HG02884 (cell line): ENCODE results near the gene ZNF48.

Source experiments
- ATAC-seq: cut with Tn5 transposase; IDR thresholded peaks from one replicate; pipeline ENCODE4 v1.9.1; 2021; ENCODE audit warnings: mild to moderate bottlenecking, moderate library complexity; ENCODE audit not compliant: unreplicated experiment

ZNF48 gene

DNA sequence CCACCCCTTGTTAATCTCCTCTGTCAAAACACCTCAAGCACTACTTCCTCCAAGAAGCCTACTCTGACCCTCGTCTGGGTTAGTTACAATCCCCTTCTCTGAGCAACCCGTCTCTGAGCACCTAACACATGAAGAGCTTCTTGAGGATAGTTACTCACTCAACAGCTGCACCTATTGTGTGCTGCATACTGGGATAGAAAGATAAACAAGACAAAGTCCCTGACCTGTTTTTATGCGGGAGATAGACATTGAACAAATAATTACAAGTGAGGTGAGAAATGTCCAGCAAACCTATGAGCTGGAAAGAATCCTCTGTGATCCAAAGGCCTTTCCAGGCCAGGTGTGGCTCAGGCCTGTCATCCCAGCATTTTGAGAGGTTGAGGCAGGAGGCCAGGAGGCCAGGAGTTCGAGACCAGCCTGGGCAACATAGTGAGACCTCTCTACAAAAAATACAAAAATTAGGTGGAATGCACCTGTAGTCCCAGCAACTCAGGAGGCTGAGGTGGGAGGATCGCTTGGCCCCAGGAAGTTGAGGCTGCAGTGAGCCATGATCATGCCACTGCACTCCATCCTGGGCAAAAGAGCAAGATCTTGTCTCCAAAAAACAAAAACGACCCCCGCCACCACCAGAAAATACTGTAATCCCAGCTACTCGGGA lies 6.7 kb downstream of the ZNF48 start:
- no peak for ATAC-seq

DNA sequence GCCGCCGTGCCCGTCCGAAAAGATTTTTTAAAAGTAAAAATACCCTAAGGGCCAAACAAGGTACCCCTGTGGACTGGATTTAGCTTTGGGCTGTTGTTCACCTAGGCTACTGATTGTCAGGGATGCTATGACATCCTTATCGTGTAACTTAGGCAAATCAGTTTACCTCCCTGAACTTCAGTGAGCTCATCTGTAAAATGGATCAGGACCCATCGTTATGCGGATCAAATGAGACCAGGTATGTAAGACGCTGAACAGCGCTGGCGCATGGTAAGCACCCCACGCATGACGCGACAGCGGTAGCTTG lies 11.5 kb downstream of the ZNF48 start:
- peak; percentile 8 for ATAC-seq

DNA sequence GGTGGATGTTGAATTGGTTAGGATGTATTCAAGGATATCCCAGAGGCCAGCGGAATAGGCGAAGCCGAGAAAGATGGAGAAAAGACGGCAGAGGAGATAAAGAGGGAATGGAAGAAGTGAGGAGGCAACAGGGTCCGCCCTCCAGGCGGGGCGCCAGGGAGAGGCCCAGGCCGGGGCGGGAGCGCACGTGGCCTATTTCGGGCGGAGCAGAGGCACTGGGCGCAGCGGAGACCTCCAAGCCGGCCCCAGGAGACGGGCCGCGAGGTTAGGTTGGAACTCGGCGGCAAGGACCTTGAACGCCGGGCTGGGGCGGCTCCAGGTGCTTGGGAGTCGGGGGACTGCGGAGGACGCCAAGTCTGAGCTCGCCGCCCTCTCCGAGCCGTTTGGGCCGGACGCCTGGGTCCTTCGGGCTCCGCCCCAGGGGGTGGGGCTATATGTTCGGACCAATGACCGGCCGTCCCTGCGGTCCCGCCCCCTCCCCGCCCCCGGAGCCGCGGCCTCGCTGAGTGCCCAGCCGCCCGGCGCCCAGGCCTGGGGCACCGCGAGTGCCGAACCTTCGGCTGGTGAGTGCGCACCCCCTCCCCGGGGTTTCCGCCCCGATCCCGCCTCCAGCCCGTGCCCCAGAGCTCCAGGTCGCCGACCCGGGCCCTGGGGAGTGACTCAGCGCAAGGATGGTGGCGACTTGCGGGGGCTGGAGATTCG lies 12.0 kb downstream of the ZNF48 start, which contains the start of gene ZNF771:
Gene ZNF771 (plus strand): TSS at position 505 of the 702 bp plus-strand sequence. CDS start 448 bp downstream, outside the sequence.
- peak; percentile 76 for ATAC-seq

DNA sequence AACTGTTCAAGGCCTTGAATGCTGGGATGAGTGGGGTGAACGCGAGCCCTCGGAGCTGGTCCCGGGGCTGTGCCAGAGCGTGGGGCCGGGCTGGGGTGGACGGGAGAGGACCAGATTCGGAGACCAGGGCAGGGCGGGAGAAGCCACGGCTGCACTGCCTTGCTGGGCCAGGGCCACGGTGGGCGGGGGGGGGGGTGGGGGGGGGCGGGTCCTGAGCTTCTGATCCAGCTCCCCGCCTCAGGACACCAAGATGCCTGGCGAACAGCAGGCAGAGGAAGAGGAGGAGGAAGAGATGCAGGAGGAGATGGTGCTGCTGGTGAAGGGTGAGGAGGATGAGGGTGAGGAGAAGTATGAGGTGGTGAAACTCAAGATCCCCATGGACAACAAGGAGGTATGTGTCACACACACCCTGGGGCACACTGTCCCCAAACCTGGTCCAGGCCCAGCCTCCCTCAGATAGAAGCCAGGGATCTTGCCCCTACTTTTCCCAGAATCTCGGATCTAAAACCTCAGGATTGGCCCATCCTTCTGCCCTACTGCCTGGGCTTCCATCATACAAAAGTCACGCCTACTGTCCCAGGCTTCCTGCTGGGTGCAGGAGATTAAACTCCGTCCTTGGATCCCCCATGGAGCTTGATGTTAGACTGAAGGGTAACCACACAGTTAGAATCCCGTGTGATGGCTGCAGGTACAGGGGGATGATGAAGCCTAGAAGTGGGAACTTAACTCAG lies 12.7 kb downstream of the ZNF48 start:
- ATAC-seq = no peak

DNA sequence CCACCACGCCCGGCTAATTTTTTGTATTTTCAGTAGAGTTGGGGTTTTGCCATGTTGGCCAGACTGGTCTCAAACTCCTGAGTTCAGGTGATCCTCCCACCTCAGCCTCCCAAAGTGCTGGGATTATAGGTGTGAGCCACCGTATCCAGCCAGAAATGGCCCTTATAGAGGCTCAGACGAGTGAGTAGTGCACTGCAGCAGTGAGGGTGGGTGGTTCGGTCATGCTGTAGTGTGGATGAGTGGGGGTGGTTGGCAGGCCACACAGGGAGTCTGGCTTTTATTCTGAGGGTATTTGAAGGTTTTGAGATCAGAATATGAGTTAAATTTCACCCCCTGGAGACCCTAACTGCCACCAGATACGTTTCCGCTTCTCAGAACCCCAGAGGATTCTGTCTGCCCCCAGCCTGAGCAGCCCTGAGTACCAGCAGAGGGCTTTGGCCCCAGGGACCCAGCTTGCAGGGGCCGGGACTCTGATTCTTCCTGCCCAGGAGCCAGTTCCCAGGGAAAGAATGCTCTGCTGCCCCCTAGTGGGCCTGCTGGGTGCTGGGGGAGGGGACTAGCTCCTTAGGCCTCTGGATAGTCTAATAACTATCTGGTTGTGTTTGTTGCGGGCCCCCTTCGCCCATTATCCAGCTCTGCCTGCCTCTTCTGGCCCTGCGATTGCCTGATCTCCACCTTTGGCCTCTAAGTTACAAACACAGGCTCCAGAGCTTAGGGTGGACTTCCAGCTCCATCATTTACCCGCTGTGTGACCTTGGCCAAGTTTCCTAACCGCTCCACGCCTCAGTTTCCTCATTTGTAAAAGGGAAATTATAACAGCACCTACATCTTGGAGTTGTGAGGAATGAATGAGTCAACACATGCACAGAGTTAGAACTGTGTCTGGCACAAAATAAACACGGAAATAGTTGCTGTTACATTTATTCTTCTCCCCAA lies 14.2 kb downstream of the ZNF48 start:
- no peak for ATAC-seq

DNA sequence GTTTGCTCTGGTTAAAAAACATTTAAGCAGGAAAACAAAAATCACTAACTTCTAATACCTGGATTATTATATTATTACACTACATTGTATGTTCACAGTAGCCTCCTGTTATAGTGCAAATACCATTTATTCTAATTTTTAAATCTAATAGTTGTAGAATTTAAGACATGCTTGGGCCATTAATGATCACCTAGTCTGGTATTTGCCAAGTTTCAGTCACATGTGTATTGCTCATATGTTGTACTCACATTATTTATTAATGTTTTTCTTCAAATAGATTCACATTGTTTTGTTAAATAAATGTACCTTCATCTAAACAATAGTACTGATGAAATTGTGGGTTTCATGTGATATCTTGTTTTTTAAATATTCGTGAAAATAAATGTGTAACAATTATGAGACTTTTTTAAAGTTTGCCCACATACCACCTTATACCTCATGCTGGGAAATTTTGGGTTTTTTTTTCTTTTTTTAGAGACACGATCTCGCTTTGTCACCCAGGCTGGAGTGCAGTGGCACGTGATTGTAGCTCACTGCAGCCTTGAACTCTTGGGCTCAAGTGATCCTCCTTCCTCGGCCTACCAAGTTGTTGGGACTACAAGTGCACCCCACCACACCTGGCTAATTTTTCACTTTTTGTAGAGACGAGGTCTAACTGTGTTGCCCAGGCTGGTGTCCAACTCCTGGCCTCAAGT lies 18.0 kb downstream of the ZNF48 start:
- ATAC-seq = no peak

DNA sequence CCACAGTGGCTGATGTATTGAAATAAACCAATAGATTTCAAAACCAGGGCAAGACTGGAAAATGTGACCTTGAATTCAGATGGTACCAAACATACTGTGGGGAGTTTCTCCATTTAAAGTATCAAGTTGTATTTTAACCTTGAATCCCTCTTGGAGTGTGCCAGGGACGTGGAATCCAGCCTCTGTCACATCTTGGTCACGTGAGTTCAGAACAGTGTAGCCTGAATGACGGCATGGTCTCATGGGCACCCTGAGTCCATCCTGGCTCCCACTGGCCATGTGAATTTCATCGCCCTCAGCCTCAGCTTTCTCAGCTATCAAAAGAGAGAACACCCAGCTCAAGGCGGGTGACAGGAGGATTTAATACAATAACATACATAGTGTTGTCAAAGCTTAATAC lies 18.9 kb downstream of the ZNF48 start:
- ATAC-seq = no peak

DNA sequence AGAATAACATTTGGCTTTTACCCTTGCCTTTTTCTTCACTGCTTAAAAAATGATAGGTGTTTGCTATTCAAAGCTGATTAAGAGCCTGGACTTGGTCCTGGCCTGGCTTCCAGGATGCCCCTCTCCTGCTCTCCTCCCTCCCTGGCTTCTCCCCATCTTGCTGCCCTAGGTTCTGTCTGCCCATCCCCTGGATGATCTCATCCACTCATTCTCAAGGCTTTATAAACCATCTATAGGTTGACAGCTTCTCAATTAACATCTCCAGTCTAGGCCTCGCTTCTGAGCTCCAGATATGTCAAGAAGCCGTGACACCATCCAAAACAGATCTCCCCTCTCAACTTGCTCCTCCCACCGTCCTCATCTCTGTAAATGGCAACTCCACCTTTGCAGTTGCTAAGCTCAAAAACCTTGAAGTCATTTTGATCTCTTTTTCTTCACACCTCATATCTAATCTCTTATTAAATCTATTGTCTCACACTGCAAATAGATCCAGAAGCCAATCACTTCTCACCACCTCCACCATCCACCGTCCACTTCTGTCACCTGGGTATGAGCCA lies 20.9 kb downstream of the ZNF48 start:
- no peak for ATAC-seq

DNA sequence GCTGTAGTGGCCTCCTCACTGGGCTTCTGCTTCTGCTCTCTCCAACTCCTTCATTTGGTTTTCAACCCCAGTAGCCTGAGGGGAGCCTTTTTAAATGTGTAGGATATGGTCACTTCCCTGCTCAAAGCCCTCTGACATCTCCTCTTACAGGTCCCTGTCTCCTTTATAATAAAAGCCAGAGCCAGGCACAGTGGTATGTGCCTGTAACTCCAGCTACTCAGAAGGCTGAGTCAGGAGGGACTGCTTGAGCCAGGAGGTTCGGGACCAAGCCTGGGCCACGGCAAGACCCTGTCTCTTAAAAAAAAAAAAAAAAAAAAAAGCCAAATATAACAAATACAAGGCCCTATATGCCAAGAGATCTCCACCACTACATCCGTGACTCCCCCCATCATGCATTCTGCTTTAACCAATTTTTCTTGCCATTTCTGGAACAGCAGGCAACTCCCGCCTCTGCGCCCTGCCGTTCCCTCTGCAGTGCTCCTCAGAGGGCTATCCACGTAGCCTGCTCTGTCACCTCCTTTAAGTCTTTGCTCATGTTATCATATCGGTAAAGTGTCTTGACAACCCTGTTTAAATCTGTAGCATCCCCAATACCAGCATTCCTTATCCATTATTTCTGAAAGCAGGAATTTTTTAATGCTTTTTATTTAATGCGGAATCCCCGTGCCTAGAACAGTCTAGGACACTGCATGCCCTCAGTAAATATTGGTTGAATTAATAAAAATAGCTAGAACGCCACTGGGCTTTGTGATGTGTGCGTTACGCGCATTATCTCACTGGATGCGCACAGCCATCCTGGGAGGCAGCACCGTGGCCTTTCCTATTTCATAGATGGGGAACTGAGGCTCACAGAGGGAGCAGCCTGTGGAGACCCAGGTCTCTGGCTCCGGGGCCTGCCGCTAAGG lies 21.7 kb downstream of the ZNF48 start:
- no peak for ATAC-seq

DNA sequence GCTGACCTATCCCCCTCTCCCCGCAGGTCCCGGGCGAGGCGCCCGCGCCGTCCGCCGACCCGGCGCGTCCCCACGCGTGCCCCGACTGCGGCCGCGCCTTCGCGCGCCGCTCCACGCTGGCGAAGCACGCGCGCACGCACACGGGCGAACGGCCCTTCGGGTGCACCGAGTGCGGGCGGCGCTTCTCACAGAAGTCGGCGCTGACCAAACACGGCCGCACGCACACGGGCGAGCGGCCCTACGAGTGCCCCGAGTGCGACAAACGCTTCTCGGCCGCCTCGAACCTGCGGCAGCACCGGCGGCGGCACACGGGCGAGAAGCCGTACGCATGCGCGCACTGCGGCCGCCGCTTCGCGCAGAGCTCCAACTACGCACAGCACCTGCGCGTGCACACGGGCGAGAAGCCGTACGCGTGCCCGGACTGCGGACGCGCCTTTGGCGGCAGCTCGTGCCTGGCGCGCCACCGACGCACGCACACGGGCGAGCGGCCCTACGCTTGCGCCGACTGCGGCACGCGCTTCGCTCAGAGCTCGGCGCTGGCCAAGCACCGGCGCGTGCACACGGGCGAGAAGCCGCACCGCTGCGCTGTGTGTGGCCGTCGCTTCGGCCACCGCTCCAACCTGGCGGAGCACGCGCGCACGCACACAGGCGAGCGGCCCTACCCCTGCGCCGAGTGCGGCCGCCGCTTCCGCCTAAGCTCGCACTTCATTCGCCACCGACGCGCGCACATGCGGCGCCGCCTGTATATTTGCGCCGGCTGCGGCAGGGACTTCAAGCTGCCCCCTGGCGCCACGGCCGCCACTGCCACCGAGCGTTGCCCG lies 22.5 kb downstream of the ZNF48 start:
- peak; percentile 70 for ATAC-seq

DNA sequence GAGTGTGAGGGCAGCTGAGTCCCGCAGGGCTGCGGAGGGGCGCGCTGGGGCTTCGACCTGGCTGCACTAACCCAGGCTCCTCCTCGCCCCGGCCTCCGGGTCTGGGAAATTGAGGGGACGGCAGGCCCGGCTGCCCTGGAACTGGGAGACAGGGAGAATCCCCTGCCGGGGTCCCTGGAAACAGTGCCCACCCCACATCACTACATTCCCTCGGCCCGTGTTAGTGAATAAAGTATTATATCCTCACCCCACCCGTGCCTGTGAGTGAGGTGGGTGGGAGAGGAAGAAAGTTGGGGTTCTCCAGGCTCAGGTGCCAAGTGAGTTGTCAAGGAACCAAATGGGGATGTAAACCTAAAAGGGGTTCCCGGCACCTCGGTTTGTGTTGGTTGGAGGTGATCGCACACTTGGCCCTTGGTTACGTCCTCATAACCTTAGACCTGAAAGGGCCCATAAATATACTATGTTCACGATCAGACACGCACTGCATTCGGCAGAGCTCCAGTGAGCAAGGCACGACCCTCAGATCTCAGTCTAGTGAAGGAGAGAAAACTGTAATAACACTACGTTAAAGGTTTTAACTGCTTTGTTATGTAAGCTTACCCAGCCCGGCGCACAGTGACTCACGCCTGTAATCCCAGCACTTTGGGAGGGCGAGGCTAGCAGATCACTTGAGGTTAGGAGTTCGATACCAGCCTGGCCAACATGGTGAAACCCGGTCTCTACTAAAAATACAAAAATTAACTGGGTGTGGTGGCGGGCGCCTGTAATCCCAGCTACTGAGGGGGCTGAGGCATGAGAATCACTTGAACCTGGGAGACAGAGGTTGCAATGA lies 23.3 kb downstream of the ZNF48 start:
- ATAC-seq = no peak

DNA sequence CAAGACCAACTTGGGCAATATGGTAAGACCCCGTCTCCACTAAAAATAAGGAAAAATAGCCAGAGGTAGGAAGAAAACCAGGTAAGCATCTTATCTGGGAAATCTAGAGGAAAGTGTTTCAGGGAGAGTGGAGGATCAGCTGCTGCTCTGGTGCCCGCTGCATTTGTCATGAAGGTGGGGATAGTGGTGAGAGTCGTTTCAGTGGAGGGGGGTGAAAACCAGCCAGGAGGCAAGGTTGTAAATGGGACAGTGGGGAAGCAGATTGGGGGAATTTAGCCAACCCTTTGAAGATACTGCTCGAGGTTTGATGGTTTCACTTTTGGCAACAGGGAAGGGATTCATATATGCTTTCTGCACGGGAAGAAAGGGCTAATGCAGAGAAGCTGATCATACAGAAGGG lies 25.8 kb downstream of the ZNF48 start:
- no peak for ATAC-seq

DNA sequence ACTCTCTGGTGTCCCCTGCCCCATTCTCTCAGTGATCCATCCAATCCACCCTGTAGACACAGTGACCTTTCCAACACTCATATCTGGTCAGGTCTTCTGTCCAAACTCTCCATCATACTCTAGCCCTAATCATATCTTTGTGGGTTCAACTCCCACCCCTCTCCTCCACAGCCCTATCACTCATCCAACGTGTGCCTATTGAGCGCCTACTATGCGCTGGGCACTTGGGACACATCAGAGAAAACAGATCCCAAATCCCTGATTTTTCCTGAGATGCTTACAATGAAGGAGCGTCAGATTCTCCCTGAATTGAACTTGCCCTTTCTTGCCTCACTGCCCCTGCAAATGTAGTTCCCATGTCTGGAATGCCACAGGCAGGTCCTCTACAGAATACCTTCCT lies 32.8 kb downstream of the ZNF48 start:
- ATAC-seq = no peak

DNA sequence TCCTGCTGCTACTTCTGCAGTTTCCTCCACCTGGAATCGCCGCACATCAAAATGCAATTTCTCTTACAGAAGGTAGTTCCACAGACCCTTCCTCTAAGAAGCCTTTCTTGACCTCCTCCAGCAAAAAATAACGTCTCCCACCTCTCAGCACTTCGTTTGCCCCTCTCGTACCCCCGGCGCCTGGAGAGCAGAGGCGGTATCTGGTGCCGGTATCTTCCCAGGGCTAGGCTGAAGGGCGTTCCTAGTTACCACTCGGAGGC lies 34.1 kb downstream of the ZNF48 start:
- no peak for ATAC-seq

DNA sequence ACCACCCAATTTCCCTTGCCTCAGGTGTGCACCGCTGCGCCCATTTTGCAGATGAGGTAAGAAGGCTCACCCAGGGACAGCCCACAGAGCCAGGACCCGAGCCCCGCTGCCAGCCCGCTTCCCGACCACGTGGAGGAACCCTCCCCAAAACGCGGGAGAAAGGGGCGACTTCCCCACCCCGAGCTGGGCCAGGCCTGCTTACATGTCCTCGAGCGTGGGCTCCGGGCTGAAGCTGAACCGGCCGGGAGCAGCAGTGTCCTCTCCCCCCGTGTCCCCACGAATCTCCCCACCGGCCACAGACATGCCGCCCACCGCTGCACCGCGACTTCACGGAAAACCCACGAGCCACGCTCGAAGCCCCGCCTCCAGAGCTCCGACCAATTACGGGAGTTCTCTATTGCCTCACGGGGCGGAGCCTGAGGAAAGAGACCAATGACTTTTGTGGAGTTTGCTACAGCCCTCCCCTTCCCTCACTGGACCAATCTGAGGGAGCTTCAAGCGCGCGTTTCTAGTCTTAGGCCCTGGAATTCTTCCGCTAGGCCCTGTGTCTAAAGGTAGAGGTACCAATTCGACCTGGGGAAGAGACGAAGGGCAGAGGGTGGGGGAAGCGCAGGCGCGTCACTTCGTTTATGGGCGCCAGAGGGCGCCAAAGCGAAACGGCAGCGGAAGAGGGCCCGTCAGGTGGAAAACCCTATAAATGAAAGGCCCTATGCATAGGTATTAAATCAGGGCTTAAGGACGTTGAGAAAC lies 34.6 kb downstream of the ZNF48 start, which contains the start of gene DCTPP1:
Gene DCTPP1 (minus strand): TSS at position 353 of the 750 bp plus-strand sequence. CDS start 50 bp downstream, at position 303.
- ATAC-seq = peak; percentile 96

DNA sequence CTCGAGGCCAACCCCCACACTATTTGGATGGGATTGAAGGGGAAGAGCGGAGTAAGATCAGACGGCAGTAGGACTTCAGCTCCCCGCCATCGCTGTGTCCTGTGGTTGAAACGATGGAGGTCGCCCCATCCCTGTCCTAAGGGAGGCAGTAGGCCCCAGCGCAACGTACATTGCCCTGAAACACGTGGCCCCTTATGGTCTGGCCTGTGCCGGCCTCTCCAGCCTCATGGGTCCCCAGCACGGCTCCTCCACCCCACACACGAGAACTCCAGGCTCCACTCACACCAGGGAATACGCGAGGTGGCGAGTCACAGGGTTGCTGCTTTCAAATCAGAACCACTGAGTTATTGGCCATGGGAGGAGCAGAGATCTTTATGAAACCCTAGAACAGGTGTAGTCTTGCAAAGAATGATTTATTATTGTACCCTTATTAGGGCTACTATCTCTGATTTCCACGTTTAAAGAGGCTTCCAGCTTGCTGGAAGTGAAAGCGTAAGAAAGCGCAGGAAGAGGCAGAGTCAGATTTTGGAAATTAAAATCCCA lies 35.3 kb downstream of the ZNF48 start:
- peak; percentile 10 for ATAC-seq

DNA sequence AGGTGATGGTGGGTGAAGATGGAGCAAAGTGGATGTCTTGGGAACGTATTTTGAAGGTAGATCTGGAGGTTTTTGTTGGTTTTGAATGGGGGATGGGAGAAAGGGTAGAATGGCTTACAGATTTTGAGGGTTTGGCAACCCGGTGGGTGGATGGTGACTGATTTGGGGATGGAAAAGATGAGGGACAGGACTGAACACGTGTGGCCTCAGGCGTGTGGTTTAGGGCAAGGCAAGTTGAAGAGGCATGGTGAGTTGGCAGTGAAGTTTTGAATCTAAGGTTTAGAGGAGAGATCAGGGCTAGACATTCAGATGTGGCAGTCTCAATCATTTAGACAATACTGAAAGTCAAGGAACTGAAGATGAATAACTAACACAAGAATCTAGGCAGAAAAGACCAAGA lies 39.6 kb downstream of the ZNF48 start:
- no peak for ATAC-seq
